CD4-positive, alpha-beta T cell treated with Interleukin-17A for 4 hours (primary cell): ENCODE data around the gene RIBC1.
"Not testable (repeated sequence)": the region's sequence is repeated elsewhere in the genome, so short reads cannot be mapped to it uniquely, and the experiment has no call there.

Experiments
- DNase-seq: peaks from one replicate; pipeline ENCODE4 v3.0.0-alpha.2; 2020; ENCODE audit warnings: mixed read lengths

The RIBC1 gene

GRCh38 chrX:53437206-53437605 lies 14.5 kb downstream of the RIBC1 start:
- DNase-seq = no peak

DNA sequence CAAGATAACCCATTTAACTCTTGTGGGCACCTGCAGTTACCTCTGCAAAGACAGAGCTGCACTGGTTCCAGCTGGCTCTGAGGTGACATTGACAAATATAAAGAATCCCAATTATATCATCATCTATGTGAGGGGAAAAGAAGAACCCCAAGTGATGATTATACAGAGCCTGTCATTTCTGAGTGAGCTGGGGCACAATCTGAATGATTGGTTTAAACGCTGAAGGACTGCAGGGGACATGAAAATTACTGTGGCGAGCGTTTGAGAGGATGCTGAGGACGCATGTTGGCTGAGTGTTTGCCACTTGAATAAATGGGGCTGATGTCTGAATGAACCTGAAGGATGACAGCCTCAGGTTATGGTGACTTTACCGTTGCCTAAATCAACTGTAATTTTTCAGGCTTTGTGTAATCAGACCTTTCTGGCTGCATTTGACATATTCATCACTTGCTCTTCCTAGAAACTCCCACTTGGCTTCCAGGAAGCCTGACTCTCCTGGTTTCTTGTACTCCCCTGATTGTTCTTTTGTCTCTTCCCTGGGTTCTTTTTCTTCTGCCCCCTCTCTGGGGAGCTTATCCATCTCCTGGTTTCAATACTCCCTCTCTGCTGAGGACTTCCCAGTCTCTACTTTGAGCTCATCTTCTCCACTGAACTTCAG lies 15.6 kb downstream of the RIBC1 start:
- DNase-seq = no peak

DNA sequence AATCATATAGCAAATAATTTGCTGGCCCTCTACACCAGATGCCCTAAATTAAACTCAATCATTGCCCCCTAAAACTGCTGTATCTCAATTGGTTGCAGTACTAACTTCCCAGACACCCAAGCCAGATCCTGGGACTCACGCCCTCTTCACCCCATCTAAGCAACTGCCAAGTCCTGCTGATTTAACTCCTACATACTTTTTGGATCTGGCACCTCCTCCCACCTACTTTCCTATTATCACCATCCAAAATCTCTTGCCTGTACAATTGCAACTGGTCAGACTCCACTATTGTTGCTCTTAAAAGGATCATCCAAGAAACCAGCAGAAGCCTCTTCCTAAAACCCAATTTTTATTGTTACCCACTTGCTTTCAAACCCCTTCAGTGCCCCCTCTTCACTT lies 16.2 kb downstream of the RIBC1 start:
- no peak for DNase-seq

DNA sequence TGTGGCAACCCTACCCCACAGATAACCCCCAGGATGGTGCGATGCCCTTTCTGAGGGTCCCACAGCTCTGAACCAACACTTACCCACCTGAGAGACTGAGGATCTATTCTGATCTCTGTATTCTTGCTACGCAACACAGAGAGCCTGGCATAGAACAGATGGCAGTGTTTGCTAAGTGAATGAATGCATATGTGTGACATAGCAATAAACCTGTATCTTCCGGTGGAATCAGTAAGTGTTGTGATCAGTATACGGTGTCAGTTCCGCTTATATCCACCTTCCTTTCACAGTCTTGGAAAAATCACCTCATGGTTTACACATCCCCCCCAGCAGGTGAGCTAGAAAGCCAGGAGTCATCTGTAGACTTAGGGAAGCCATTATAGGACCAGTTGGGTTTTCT lies 17.4 kb downstream of the RIBC1 start:
- DNase-seq = no peak

- DNase-seq = peak; percentile 50
Observed at GRCh38 chrX:53440621-53441517, 18.2 kb downstream of the RIBC1 start.

GRCh38 chrX:53441531-53442321 lies 19.1 kb downstream of the RIBC1 start:
- DNase-seq = peak; percentile 82

GRCh38 chrX:53442322-53442631 lies 19.6 kb downstream of the RIBC1 start:
- DNase-seq = no peak

GRCh38 chrX:53445977-53446376 lies 23.3 kb downstream of the RIBC1 start:
- DNase-seq = peak; percentile 58

DNA sequence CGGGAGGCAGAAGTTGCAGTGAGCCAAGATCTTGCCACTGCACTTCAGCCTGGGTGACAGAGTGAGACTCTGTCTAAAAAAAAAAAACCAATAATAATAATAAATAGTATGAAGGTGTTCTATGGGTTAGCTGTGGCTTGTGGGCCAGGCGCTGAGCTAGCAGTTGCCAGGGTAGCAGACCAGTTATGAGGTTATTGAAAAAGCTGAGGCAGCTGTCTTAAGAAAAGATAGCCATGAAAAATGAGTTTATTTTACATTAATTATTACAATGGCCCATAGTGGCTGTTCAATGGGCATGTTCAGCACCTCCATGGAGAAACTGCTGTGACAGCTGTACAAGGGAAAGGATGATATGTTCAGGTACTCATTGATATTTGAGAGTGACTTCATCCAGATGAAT lies 24.8 kb downstream of the RIBC1 start:
- no peak for DNase-seq

DNA sequence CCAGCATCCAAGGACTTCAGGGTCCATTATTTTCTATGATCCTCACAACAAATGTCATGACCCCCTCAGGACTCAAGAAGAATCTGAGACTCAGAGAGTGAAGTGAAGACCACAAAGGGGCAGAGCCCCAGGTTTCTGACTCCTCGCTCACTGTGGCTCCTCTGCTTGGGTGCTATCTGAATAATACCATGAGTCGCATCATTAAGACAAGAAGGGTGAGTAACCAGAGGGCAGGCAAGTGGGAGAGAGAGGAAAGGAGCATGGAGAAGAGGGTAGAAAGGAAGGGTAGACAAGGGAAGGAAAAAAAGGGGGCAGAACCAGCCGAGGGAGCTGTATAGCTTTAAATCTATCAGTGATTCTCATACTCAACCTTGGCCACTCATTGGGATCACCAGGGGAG lies 27.0 kb downstream of the RIBC1 start:
- no peak for DNase-seq

GRCh38 chrX:53452812-53453211 lies 30.1 kb downstream of the RIBC1 start:
- DNase-seq = no peak

- DNase-seq = no peak
Observed at GRCh38 chrX:53456254-53456653, 33.6 kb downstream of the RIBC1 start.

- DNase-seq = no peak
Observed at GRCh38 chrX:53458082-53458481, 35.4 kb downstream of the RIBC1 start.

DNA sequence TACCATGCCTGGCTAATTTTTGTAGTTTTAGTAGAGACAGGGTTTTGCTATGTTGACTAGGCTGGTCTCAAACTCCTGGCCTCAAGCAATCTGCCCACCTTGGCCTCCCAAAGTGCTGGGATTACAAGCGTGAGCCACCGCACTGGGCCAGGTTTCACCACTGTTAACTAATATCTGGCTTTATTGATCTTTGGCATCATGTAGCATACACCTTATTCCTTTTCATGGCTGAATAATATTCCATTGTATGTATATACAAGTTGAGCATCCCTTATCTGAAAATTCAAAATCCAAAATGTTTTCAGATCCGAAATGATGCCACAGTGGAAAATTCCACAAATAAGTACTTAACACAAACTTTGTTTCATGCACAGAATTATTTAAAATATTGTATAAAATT lies 46.0 kb downstream of the RIBC1 start:
- not testable (repeated sequence) for DNase-seq

GRCh38 chrX:53471346-53471745 lies 48.7 kb downstream of the RIBC1 start:
- no peak for DNase-seq

DNA sequence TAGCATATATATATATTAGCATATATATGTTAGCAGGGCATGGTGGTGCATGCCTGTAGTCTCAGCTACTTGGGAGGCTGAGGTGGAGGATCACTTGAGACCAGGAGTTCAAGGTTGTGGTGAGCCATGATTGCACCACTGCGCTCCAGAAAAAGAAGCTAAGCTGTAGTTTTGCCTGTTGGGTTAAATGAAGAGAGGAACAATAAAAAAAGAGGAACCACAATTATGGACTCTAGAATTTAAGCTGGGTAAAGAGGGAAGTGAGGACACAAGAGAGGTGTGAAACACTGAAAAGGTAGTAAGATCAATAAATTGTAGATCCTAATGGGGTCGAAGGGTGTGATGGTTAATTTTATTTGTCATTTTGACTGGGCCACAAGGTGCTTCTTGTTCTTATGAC lies 52.0 kb downstream of the RIBC1 start:
- no peak for DNase-seq

DNA sequence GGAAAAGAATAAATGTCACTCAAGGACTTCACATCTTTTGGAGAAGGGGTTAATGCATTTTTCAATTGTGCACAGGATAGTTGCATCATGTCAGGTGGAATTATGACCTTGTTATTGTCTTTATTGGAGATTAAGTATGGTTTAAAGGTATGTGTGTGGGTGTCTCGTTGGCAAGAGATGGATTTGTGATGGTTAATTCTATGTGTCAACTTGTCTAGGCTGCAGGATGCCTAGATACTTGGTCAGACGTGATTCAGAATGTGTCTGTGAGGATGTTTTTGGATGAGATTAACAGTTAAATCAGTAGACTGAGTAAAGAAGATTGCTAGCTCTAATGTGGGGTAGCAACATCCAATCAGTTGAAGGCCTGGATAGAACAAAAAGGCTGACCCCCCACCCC lies 53.7 kb downstream of the RIBC1 start:
- DNase-seq = no peak

DNA sequence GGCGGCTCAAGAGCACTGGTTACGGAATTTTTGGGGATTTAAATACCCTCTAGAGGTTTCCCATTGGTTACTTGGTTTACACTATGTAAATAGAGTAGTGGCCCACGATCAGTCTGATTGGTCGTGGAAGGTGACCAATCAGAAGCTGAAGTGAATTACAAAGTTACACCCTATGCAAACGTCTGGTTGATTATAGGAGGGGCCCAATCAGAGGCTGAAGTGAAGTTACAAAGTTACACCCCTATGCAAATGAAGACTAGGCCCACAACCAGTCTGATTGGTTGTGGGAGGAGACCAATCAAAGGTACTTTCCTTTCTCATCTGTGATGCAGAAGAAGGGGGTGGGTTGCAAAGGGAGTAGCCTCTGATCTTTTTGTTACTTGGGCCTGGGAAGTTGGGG lies 56.6 kb downstream of the RIBC1 start:
- no peak for DNase-seq
